Neural crest cell (in vitro differentiated cells): Measurements from ENCODE around the gene PFDN4. TPM values are rescaled to one million over a fixed set of nuclear protein-coding genes. Genes with fewer than 3 reads are reported as not detected.
"Not testable (repeated sequence)": the region's sequence is repeated elsewhere in the genome, so short reads cannot be mapped to it uniquely, and the experiment has no call there.

ENCODE experiments used
- DNase-seq: peaks from one replicate; pipeline ENCODE4 v3.0.0; 2021; ENCODE audit warnings: low read depth, mixed read lengths, low spot score
- H3K27ac Mint-ChIP-seq: one replicate; pipeline ENCODE4 v1.8.0; 2021; ENCODE audit warnings: mild to moderate bottlenecking, mixed read lengths; ENCODE audit not compliant: unreplicated experiment
- H3K27me3 Mint-ChIP-seq: 2 replicates; pipeline ENCODE4 v1.8.0; 2021; ENCODE audit warnings: low read depth, mild to moderate bottlenecking, mixed read lengths
- H3K36me3 Mint-ChIP-seq: 2 replicates; pipeline ENCODE4 v1.8.0; 2021; ENCODE audit warnings: low read depth, mild to moderate bottlenecking, mixed read lengths
- H3K4me1 Mint-ChIP-seq: 2 replicates; pipeline ENCODE4 v1.8.0; 2021; ENCODE audit warnings: mixed read lengths
- H3K4me3 Mint-ChIP-seq: one replicate; pipeline ENCODE4 v1.8.0; 2021; ENCODE audit warnings: mild to moderate bottlenecking, mixed read lengths
- H3K9me3 Mint-ChIP-seq: 2 replicates; pipeline ENCODE4 v1.8.0; 2021; ENCODE audit warnings: mixed read lengths
- total RNA-seq: library from RNA; stranded (reverse); gene quantifications from 2 replicates; pipeline ENCODE4 v1.2.1, GENCODE V29; 2021
- TF ChIP-seq, protein P1 (sequence below): fragments of 200-600 bp; sonication (generic); conservative IDR thresholded peaks from 2 replicates; pipeline ENCODE4 v1.5.0; 2021; ENCODE audit warnings: antibody characterized with exemption, mild to moderate bottlenecking

PFDN4 gene
- total RNA-seq, 1 donor from 2014 or later, result 34.7 TPM

DNA sequence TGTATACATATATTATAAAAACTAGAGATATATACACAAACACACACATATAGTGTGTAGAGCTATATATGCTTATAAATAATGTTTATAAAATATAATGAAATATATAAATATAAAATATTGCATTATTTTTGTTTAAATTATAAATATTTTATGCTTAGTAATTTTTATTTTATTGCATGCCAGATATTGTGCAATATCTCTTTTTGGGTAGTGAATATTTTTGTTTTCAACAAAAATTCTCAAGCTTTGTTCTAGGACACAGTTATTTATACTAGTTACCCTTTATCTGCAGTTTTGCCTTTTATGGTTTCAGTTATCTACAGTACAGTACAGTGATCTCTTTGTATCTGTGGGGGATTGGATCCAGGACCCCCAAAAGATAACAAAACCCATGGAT, 52.2 kb downstream of the PFDN4 start:
- H3K9me3 Mint-ChIP-seq, result no peaks in the 10 kb centered on the region
- no peak overlapping the region for H3K4me3 Mint-ChIP-seq
- no peaks in the 10 kb centered on the region for H3K36me3 Mint-ChIP-seq
- peaks cover 10% of the 10 kb centered on the region for H3K4me1 Mint-ChIP-seq
- TF ChIP-seq, protein P1, sequence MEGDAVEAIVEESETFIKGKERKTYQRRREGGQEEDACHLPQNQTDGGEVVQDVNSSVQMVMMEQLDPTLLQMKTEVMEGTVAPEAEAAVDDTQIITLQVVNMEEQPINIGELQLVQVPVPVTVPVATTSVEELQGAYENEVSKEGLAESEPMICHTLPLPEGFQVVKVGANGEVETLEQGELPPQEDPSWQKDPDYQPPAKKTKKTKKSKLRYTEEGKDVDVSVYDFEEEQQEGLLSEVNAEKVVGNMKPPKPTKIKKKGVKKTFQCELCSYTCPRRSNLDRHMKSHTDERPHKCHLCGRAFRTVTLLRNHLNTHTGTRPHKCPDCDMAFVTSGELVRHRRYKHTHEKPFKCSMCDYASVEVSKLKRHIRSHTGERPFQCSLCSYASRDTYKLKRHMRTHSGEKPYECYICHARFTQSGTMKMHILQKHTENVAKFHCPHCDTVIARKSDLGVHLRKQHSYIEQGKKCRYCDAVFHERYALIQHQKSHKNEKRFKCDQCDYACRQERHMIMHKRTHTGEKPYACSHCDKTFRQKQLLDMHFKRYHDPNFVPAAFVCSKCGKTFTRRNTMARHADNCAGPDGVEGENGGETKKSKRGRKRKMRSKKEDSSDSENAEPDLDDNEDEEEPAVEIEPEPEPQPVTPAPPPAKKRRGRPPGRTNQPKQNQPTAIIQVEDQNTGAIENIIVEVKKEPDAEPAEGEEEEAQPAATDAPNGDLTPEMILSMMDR, result no peak
- DNase-seq, result no peak
- H3K27ac Mint-ChIP-seq, result no peak overlapping the region
- H3K27me3 Mint-ChIP-seq, result no peaks in the 10 kb centered on the region

DNA sequence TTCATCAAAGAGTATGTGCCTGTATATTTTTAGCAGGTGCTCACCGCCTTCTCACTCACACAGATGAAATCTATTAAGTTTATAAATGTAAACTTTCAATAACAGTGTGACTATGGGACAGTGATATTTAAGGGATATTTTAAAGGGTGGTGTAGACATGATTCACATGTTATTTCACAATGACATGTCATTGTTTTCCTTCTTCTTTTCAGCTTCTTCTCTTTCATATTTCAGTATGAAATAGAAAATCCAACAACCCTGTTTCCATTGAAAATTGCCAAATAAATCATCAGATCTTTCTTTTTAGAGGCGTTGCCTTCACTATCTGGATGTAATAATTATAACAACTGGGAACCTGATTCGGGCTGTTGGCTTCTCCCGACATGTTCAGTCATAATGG, 54.8 kb downstream of the PFDN4 start:
- no peak overlapping the region for H3K27ac Mint-ChIP-seq
- no peak overlapping the region for H3K4me3 Mint-ChIP-seq
- H3K4me1 Mint-ChIP-seq, result peaks cover 20% of the 10 kb centered on the region

DNA sequence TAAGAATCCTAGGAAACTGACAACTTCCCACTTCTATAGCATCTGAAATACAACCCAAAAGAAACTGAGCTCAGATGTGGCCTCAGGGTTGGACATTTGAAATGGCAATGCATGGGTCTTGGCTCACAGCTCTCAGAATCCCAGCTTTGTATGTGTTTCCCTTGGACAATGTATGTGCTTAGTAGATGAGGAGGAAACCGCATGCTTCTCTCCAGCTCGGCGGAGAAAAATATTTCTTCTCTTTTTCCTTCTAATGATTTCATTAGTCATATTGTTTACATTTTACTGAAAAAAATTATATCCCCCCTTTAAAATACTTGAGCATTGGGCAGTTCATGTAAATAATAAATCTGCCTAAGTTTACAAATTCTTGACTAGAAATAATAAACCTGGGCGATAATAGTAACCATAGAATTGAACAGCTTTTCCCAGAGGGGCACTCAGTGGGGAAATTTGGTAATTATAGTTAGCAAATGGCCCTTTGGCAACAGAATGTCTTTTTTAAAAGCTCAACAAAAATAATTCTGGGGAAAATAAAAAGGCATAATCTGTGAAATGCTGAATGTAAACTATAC, 55.3 kb downstream of the PFDN4 start:
- Mint-ChIP-seq H3K27me3 (no peaks in the 10 kb centered on the region), H3K9me3 (no peaks in the 10 kb centered on the region), H3K4me1 (peaks cover 25% of the 10 kb centered on the region), H3K4me3 (no peak overlapping the region), H3K27ac (no peak overlapping the region), H3K36me3 (no peaks in the 10 kb centered on the region)
- DNase-seq, result no peak
- TF ChIP-seq, protein P1, result no peak

More for the DNA sequence above, 54.8 kb downstream of the PFDN4 start:
- Mint-ChIP-seq H3K27me3 (no peaks in the 10 kb centered on the region), H3K36me3 (no peaks in the 10 kb centered on the region), H3K9me3 (no peaks in the 10 kb centered on the region)
- DNase-seq, result no peak
- TF ChIP-seq, protein P1, result no peak

DNA sequence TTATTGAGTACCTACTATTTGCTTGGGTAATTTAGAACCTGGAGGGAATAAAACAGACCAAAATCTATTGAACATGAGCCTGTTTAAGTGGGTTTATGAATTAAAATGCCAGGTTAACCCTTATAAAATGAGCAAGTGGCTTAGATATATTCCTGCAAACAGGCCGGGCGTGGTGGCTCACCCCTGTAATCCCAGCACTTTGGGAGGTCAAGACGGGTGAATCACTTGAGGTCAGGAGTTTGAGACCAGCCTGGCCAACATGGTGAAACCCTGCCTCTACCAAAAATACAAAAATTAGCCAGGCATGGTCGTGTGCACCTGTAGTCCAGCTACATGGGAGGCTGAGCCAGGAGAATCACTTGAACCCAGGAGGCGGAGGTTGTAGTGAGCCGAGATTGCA, 57.9 kb downstream of the PFDN4 start:
- not testable (repeated sequence) for H3K4me3 Mint-ChIP-seq, H3K36me3 Mint-ChIP-seq, H3K27ac Mint-ChIP-seq, H3K9me3 Mint-ChIP-seq, H3K27me3 Mint-ChIP-seq, DNase-seq
- H3K4me1 Mint-ChIP-seq, result peaks cover 36% of the 10 kb centered on the region

DNA sequence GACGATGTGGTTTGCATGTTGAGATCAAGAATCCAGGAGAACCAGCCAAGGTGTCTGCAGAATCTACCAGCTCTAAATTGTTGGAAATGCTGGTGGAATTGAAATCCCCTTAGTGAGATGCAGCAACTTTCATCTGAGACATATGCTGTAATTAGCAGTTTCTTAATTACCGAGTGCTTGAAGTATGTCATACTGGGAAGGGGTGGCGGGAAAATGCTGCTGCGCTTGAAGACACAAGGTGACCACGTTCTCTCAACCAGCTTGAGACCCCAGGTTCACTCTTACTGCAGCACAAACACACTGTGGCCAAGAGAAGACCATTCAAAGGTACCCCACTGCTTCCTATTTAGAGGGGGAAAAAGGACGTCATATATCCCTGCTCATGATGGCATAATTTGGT, 59.0 kb downstream of the PFDN4 start:
- Mint-ChIP-seq H3K27ac (peak overlapping the region; percentile 78), H3K9me3 (no peaks in the 10 kb centered on the region), H3K4me3 (no peak overlapping the region), H3K36me3 (no peaks in the 10 kb centered on the region), H3K27me3 (no peaks in the 10 kb centered on the region), H3K4me1 (peaks cover 36% of the 10 kb centered on the region)
- TF ChIP-seq, protein P1, result no peak
- DNase-seq, result no peak

DNA sequence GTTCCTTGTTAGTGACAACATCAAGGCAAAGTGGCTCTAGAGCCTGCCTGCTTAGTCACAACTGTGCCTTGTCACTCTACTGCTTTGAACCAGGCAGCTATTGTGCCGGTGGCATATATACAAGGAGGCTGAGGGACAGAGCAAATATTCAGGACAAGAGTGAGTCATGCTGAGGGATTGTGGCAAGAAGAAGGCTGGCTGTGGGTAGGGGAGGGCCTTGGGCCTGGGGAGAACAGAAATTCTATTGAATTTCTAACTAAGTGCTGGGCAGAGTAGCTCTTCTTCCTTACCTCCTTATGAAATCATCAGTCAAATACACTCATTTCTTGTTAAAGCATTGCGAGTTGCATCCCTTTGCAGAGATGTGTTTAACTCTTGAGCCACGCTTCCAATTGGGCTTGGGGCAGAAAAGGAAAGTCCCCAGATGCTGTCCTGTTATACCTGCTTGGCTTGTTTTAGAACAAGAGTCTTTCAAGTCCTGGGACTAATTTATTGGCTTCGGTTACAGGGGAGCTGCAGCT, 59.7 kb downstream of the PFDN4 start:
- H3K4me1 Mint-ChIP-seq, result peaks cover 36% of the 10 kb centered on the region
- H3K9me3 Mint-ChIP-seq, result no peaks in the 10 kb centered on the region
- H3K27me3 Mint-ChIP-seq, result no peaks in the 10 kb centered on the region
- H3K36me3 Mint-ChIP-seq, result no peaks in the 10 kb centered on the region
- DNase-seq, result no peak
- H3K27ac Mint-ChIP-seq, result peak overlapping the region; percentile 78
- TF ChIP-seq, protein P1, result no peak
- H3K4me3 Mint-ChIP-seq, result no peak overlapping the region
